ENCODE measurements around the gene PRKCA. TPM values are rescaled to one million over a fixed set of nuclear protein-coding genes. Genes with fewer than 3 reads are reported as not detected.

PRKCA gene
- total and polyA plus RNA-seq, 10 of the 15 experiments (the other 5 are each of a cell fraction or from before 2014, with no cell fraction given), result 0.11 to 14.6 (median 0.72) TPM

GRCh38 chr17:66538776-66539175 lies 236.4 kb downstream of the PRKCA start:
- SMC1A ChIA-PET (ENCODE audit: uncharacterized antibody, unreplicated experiment), result interaction anchor here (1.1 to 1.4 kb wide), 2 partner anchors 8 to 9 kb away, joined by 3 read pairs; no protein-coding TSS in a partner anchor
- Histone ChIP-seq H3K4me2 (ENCODE audit: control insufficient read depth, insufficient read depth) (no peak overlapping the region), H3K4me3 (no peak overlapping the region), H2AFZ (ENCODE audit: control insufficient read depth, low read depth, low read length) (no peak overlapping the region), H3K79me2 (ENCODE audit: control insufficient read depth, insufficient read depth, low read length) (no peaks in the 10 kb centered on the region), H3K9me3 (replicated peaks; ENCODE audit: control insufficient read depth, insufficient read depth, low read length) (no peaks in the 10 kb centered on the region), H3K4me1 (ENCODE audit: control insufficient read depth, insufficient read depth, low read length) (peaks cover 9% of the 10 kb centered on the region), H4K20me1 (ENCODE audit: control insufficient read depth, insufficient read depth) (no peaks in the 10 kb centered on the region), H3K9ac (ENCODE audit: control insufficient read depth, insufficient read depth, low read length) (no peak overlapping the region), H3K27ac (ENCODE audit: control insufficient read depth, insufficient read depth) (no peak overlapping the region), H3K36me3 (ENCODE audit: control insufficient read depth in 2 of 2, insufficient read depth in 2 of 2, low read length in 1 of 2) (no peaks in the 10 kb centered on the region), H3K27me3 (replicated peaks in 1 of 2; ENCODE audit: control insufficient read depth in 2 of 2, insufficient read depth in 2 of 2, low read length in 1 of 2) (no peaks in the 10 kb centered on the region)
- intact Hi-C loops (cut with micrococcal nuclease; ENCODE audit: unreplicated experiment) (no loop called here), in situ Hi-C loops (cut with MboI) (no loop called here)
- 37% methylated on average over 5 of the region's 5 CpGs for WGBS (ENCODE audit: insufficient coverage, insufficient replicate concordance, low lambda C conversion rate, missing lambda C conversion rate)
- RAD21 ChIA-PET (ENCODE audit: unreplicated experiment), result no interaction called here
- no peak for TF ChIP-seq TBL1XR1 (IDR thresholded peaks at IDR 0.05; ENCODE audit: low read depth, low read length)
- no peak for TF ChIP-seq HDAC6 (IDR thresholded peaks at IDR 0.05; ENCODE audit: unreplicated experiment)
- no peak for TF ChIP-seq ATF7 (IDR thresholded peaks at IDR 0.05; ENCODE audit: low read depth)
- TF ChIP-seq, protein P1, sequence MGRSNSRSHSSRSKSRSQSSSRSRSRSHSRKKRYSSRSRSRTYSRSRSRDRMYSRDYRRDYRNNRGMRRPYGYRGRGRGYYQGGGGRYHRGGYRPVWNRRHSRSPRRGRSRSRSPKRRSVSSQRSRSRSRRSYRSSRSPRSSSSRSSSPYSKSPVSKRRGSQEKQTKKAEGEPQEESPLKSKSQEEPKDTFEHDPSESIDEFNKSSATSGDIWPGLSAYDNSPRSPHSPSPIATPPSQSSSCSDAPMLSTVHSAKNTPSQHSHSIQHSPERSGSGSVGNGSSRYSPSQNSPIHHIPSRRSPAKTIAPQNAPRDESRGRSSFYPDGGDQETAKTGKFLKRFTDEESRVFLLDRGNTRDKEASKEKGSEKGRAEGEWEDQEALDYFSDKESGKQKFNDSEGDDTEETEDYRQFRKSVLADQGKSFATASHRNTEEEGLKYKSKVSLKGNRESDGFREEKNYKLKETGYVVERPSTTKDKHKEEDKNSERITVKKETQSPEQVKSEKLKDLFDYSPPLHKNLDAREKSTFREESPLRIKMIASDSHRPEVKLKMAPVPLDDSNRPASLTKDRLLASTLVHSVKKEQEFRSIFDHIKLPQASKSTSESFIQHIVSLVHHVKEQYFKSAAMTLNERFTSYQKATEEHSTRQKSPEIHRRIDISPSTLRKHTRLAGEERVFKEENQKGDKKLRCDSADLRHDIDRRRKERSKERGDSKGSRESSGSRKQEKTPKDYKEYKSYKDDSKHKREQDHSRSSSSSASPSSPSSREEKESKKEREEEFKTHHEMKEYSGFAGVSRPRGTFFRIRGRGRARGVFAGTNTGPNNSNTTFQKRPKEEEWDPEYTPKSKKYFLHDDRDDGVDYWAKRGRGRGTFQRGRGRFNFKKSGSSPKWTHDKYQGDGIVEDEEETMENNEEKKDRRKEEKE (IDR thresholded peaks at IDR 0.05), result no peak
- DNase-seq (ENCODE audit: low read depth, low spot score) (no peak), ATAC-seq (no peak), FAIRE-seq (no peak)
- no TSS peak for BruUV-seq (replicated peaks)
- POLR2A ChIA-PET, result interaction anchor here (0.6 to 1.5 kb wide), 2 partner anchors 31 to 278 kb away, joined by 4 to 7 read pairs; no protein-coding TSS in a partner anchor
- CTCF ChIA-PET, result interaction anchor here (0.7 kb wide), 1 partner anchor 24 kb away, joined by 4 read pairs; no protein-coding TSS in a partner anchor

Data from GM12878 (cell line).